Lung (tissue), 12 donors: ENCODE measurements around the gene NOS3. TPM values are rescaled to one million over a fixed set of nuclear protein-coding genes. Genes with fewer than 3 reads are reported as not detected.

ENCODE experiments used
- ATAC-seq: fragments of 200-7000 bp; cut with Tn5 transposase; one replicate; pipeline ENCODE4 v1.9.1; 2020; ENCODE audit warnings: moderate number of reproducible peaks; ENCODE audit not compliant: insufficient read depth, low FRiP score
- DNase-seq, 3 donors: peaks; one replicate each; pipeline ENCODE4 v3.0.0-alpha.2; 2013 to 2017
- H3K27ac ChIP-seq, 2 donors: one replicate each; pipeline ENCODE4 v1.5.1; 2013; ENCODE audit warnings: mild to moderate bottlenecking in 2 of 2, moderate library complexity in 2 of 2, control low read depth in 1 of 2, inconsistent platforms in 1 of 2, low read depth in 1 of 2, low read length in 1 of 2
- H3K27me3 ChIP-seq, 3 donors: one replicate each; pipeline ENCODE4 v1.5.1; 2013; ENCODE audit warnings: low read length in 2 of 3; ENCODE audit not compliant: control insufficient read depth in 3 of 3, insufficient read depth in 3 of 3
- H3K36me3 ChIP-seq, 4 donors: one replicate each; pipeline ENCODE4 v1.5.1; 2013; ENCODE audit warnings: low read length in 4 of 4, mild to moderate bottlenecking in 1 of 4, moderate library complexity in 1 of 4; ENCODE audit not compliant: control insufficient read depth in 4 of 4, insufficient read depth in 4 of 4
- H3K4me1 ChIP-seq, 5 donors: one replicate each; pipeline ENCODE4 v1.5.1; 2013; ENCODE audit warnings: low read length in 5 of 5, mild to moderate bottlenecking in 2 of 5, moderate library complexity in 1 of 5; ENCODE audit not compliant: control insufficient read depth in 5 of 5, insufficient read depth in 5 of 5
- H3K4me3 ChIP-seq: one replicate; pipeline ENCODE4 v1.5.1; 2013; ENCODE audit warnings: mild to moderate bottlenecking, control low read depth, moderate library complexity
- H3K9ac ChIP-seq, 2 donors: one replicate each; pipeline ENCODE4 v1.5.1; 2013; ENCODE audit warnings: low read length in 2 of 2, control low read depth in 1 of 2; ENCODE audit not compliant: insufficient read depth in 1 of 2
- H3K9me3 ChIP-seq, 4 donors: one replicate each; pipeline ENCODE4 v1.5.1; 2013; ENCODE audit warnings: low read length in 3 of 4, mild to moderate bottlenecking in 1 of 4, moderate library complexity in 1 of 4; ENCODE audit not compliant: control insufficient read depth in 4 of 4, insufficient read depth in 3 of 4
- CTCF ChIP-seq: IDR thresholded peaks from 2 replicates; pipeline ENCODE4 v1.5.1; 2012; ENCODE audit warnings: mild to moderate bottlenecking; ENCODE audit errors: control extremely low read depth, extremely low read depth
- WGBS, 2 donors: extraction: QIAGEN DNeasy Blood & Tissue Kit; methylation state at CpG; one replicate each; pipeline ENCODE4 v1.1.7; 2013; 5-methylcytosine and 5-hydroxymethylcytosine counted together
- polyA plus RNA-seq, 2 donors: library from polyadenylated mRNA; stranded (reverse); fragments of 200-250 nt; gene quantifications; one replicate each; pipeline ENCODE4 v1.2.1, GENCODE V29; 2013
- total RNA-seq, 2 donors: library from RNA; depleted of rRNA in 1 of 2; stranded (reverse); fragments of >200 nt in 1 of 2; gene quantifications; one replicate each; pipeline ENCODE4 v1.2.1, GENCODE V29; 2014 to 2021
- donor health status: control.
- donor health status: control.
- donor health status: Bipolar disorder and iron deficiency.
- donor health status: healthy.
- donor health status: DM: yes; HTN: yes; CAD: no.

The NOS3 gene
- total and polyA plus RNA-seq, 4 donors = 9.3 to 31.0 (median 11.9) TPM

GRCh38 chr7:151033864-151034249 is 43.0 kb downstream of the NOS3 start:
- Histone ChIP-seq H3K4me3 (no peak overlapping the region), H3K9me3 (no peaks in the 10 kb centered on the region), H3K9ac (no peak overlapping the region), H3K27me3 (no peaks in the 10 kb centered on the region), H3K27ac (no peak overlapping the region), H3K4me1 (peaks cover 0 to 8% (median 0%) of the 10 kb centered on the region in 5 donors), H3K36me3 (peaks cover 0 to 33% (median 3%) of the 10 kb centered on the region in 4 donors)
- no peak for DNase-seq
- WGBS, 2 donors = 86 to 90% methylated on average over 5 of the region's 5 CpGs
- TF ChIP-seq CTCF = no peak
- ATAC-seq = no peak

- ATAC-seq = no peak
- no peak for DNase-seq
- Histone ChIP-seq H3K27me3 (no peaks in the 10 kb centered on the region), H3K36me3 (peaks cover 0 to 33% (median 3%) of the 10 kb centered on the region in 4 donors), H3K9me3 (no peaks in the 10 kb centered on the region), H3K9ac (no peak overlapping the region), H3K27ac (no peak overlapping the region), H3K4me1 (peaks cover 0 to 7% (median 0%) of the 10 kb centered on the region in 5 donors), H3K4me3 (no peak overlapping the region)
- no peak for TF ChIP-seq CTCF
- 94 to 95% methylated on average over 21 of the region's 21 CpGs for WGBS, 2 donors
Observed at GRCh38 chr7:151034312-151035025, 43.7 kb downstream of the NOS3 start.

- H3K36me3 ChIP-seq = peaks cover 0 to 33% (median 3%) of the 10 kb centered on the region in 4 donors
Observed at GRCh38 chr7:151035026-151035717, 44.4 kb downstream of the NOS3 start.

More at GRCh38 chr7:151035026-151035717, 44.4 kb downstream of the NOS3 start:
- H3K4me1 ChIP-seq = peaks cover 0 to 8% (median 0%) of the 10 kb centered on the region in 5 donors
- no peaks in the 10 kb centered on the region for H3K9me3 ChIP-seq
- no peak for DNase-seq
- H3K27me3 ChIP-seq = no peaks in the 10 kb centered on the region
- no peak overlapping the region for H3K4me3 ChIP-seq
- WGBS, 2 donors = 92 to 94% methylated on average over 19 to 21 of the region's 21 CpGs
- H3K9ac ChIP-seq = no peak overlapping the region
- no peak for TF ChIP-seq CTCF
- ATAC-seq = no peak
- no peak overlapping the region for H3K27ac ChIP-seq
